CD4-positive, alpha-beta T cell (primary cell): Measurements from ENCODE around the gene FAM124B. TPM values are rescaled to one million over a fixed set of nuclear protein-coding genes. Genes with fewer than 3 reads are reported as not detected.

ENCODE experiments used
- ATAC-seq: fragments of 200-7000 bp; cut with Tn5 transposase; one replicate; pipeline ENCODE4 v1.10.0; 2022; ENCODE audit warnings: mild to moderate bottlenecking; ENCODE audit not compliant: poor library complexity
- CTCF ChIA-PET: fragments of 350-600 bp; sonication (Branson Sonifier 250); formaldehyde crosslinking; loops from one replicate; lab custom pipeline; 2021; ENCODE audit warnings: antibody characterized with exemption, inconsistent platforms; lab: Charles Lee
- POLR2A ChIA-PET: fragments of 350-600 bp; sonication (Branson Sonifier 250); formaldehyde crosslinking; loops from one replicate; lab custom pipeline; 2021; ENCODE audit warnings: antibody characterized with exemption, inconsistent platforms; lab: Charles Lee
- DNase-seq, 14 experiments: peaks; one replicate each; pipeline ENCODE4 v3.0.0-alpha.2; 2013 to 2020; ENCODE audit warnings: mixed read lengths in 2 of 14
- H3K27ac ChIP-seq, 2 donors: one replicate each; pipeline versions ENCODE4 v1.5.1 to v1.7.0; 2013; ENCODE audit warnings: low read length in 2 of 2, low read depth in 1 of 2, mild to moderate bottlenecking in 1 of 2
- H3K27me3 ChIP-seq, 2 experiments: 1 replicate in 1 of 2; 2 replicates in 1 of 2; pipeline versions ENCODE4 v1.6.1 to v1.7.0; 2013; ENCODE audit warnings: low read length in 2 of 2, control low read depth in 1 of 2, mild to moderate bottlenecking in 1 of 2, moderate library complexity in 1 of 2; ENCODE audit not compliant: insufficient read depth in 2 of 2, control insufficient read depth in 1 of 2
- H3K36me3 ChIP-seq: one replicate; pipeline ENCODE4 v1.6.1; 2013; ENCODE audit warnings: low read length, control low read depth; ENCODE audit not compliant: insufficient read depth
- H3K4me1 ChIP-seq: one replicate; pipeline ENCODE4 v1.6.1; 2013; ENCODE audit warnings: low read length, control low read depth; ENCODE audit not compliant: insufficient read depth
- H3K4me3 ChIP-seq: one replicate; pipeline ENCODE4 v1.5.1; 2013; ENCODE audit warnings: mild to moderate bottlenecking, low read length, moderate library complexity
- H3K9me3 ChIP-seq, 2 experiments: 1 replicate in 1 of 2; 2 replicates in 1 of 2; pipeline versions ENCODE4 v1.6.1 to v1.7.0; 2013; ENCODE audit warnings: low read length in 2 of 2, mild to moderate bottlenecking in 2 of 2, control low read depth in 1 of 2, moderate library complexity in 1 of 2; ENCODE audit not compliant: control insufficient read depth in 1 of 2, insufficient read depth in 1 of 2
- H3K27ac Mint-ChIP-seq: one replicate; pipeline ENCODE4 v1.8.0; 2020; ENCODE audit warnings: mixed read lengths
- H3K27me3 Mint-ChIP-seq: one replicate; pipeline ENCODE4 v1.8.0; 2021; ENCODE audit warnings: mixed read lengths
- H3K36me3 Mint-ChIP-seq: one replicate; pipeline ENCODE4 v1.8.0; 2021; ENCODE audit warnings: low read depth, mixed read lengths
- H3K4me1 Mint-ChIP-seq: one replicate; pipeline ENCODE4 v1.8.0; 2021; ENCODE audit warnings: low read depth, mixed read lengths
- H3K4me3 Mint-ChIP-seq: one replicate; pipeline ENCODE4 v1.8.0; 2020; ENCODE audit warnings: mild to moderate bottlenecking, mixed read lengths
- H3K9me3 Mint-ChIP-seq: one replicate; pipeline ENCODE4 v1.8.0; 2020; ENCODE audit warnings: mixed read lengths
- intact Hi-C, 2 experiments: fragments of 100-400 bp; cut with DNase I in 1 of 2; cut with micrococcal nuclease in 1 of 2; formaldehyde crosslinking; loops; one replicate each; pipeline versions ENCODE4 v1.15.1 to v1.9.0; 2023 to 2025; cut with DNase I, micrococcal nuclease
- total RNA-seq, 174 experiments: library from RNA in 2 of 174; stranded (reverse) in 2 of 174; gene quantifications; one replicate each; pipeline ENCODE4 v1.2.3 and lab custom pipeline; 2021 to 2026
- TF ChIP-seq, protein P1 (sequence below): fragments of 200-600 bp; IDR thresholded peaks from one replicate; pipeline ENCODE4 v1.8.0; 2022; ENCODE audit warnings: antibody characterized with exemption, mild to moderate bottlenecking

Gene FAM124B
- total RNA-seq, 2 experiments from 2014 or later = 1.1 to 1.3 TPM

DNA sequence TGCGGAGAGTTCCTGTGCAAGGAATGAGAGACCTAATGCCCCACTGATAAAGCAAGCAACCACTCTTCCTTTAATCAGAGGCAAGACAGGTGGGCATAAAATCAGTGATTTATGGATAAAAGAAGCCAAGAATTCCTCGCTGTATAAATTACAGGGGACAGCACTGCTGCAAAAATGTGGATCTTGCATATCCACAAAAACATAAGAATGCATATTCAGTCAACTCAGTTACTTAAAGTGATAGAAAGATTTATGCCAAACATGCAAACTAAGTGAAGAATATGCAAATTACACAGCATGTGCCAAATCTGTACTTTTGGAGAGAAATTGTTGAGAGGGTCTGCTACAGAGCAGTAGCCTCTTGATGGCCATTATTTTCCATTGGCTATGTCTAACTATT is 67.2 kb downstream of the FAM124B start:
- H3K4me1 ChIP-seq = no peaks in the 10 kb centered on the region
- H3K9me3 Mint-ChIP-seq = no peaks in the 10 kb centered on the region
- H3K36me3 ChIP-seq = no peaks in the 10 kb centered on the region
- peaks cover 11% of the 10 kb centered on the region for H3K27me3 Mint-ChIP-seq
- no peaks in the 10 kb centered on the region for H3K36me3 Mint-ChIP-seq
- no peak overlapping the region for H3K4me3 ChIP-seq
- no peaks in the 10 kb centered on the region for H3K9me3 ChIP-seq
- TF ChIP-seq, protein P1, sequence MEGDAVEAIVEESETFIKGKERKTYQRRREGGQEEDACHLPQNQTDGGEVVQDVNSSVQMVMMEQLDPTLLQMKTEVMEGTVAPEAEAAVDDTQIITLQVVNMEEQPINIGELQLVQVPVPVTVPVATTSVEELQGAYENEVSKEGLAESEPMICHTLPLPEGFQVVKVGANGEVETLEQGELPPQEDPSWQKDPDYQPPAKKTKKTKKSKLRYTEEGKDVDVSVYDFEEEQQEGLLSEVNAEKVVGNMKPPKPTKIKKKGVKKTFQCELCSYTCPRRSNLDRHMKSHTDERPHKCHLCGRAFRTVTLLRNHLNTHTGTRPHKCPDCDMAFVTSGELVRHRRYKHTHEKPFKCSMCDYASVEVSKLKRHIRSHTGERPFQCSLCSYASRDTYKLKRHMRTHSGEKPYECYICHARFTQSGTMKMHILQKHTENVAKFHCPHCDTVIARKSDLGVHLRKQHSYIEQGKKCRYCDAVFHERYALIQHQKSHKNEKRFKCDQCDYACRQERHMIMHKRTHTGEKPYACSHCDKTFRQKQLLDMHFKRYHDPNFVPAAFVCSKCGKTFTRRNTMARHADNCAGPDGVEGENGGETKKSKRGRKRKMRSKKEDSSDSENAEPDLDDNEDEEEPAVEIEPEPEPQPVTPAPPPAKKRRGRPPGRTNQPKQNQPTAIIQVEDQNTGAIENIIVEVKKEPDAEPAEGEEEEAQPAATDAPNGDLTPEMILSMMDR = no peak
- ChIA-PET POLR2A (no interaction called here), CTCF (no interaction called here)
- no peak for ATAC-seq
- intact Hi-C loops = no loop called here
- no peak overlapping the region for H3K4me3 Mint-ChIP-seq
- H3K27ac ChIP-seq = no peak overlapping the region
- no peak overlapping the region for H3K27ac Mint-ChIP-seq
- H3K27me3 ChIP-seq = peaks cover 0 to 2% of the 10 kb centered on the region in 2 experiments
- no peak for DNase-seq
- H3K4me1 Mint-ChIP-seq = no peaks in the 10 kb centered on the region

DNA sequence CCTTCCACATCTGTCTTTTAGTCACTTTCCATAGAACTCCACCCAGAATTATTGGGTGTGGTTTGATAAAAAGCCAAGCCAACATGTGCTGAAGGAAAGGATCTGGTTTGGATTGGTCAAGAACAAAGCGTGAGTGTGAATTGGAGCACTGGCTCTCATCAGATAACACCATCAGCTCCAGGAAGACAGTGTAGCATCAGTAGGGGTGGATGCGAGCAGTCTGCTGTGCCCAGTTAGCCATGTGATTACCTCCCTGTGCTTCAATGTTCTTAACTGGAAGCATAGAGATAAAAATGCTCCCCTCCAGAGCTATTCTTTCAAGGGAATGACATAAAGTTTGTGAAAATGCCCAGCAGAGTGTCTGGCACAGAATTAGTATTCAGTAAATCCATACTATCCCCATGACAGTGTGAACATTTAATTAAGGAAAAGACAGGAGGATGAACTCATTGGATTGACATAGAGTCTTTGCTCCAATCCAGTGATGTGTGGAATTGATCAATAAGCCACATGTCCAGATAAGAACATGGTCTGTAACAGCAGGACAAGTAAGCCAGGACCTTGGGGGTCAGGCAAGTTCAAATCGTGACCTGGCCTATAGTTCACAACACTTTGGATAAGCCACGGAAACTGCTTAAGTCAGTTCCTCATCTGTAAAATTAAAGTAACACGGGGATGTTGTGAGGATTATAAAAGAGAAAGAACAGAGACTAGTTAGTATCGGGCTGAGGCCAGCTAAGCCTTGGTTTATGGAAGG is 68.0 kb downstream of the FAM124B start:
- POLR2A ChIA-PET = no interaction called here

DNA sequence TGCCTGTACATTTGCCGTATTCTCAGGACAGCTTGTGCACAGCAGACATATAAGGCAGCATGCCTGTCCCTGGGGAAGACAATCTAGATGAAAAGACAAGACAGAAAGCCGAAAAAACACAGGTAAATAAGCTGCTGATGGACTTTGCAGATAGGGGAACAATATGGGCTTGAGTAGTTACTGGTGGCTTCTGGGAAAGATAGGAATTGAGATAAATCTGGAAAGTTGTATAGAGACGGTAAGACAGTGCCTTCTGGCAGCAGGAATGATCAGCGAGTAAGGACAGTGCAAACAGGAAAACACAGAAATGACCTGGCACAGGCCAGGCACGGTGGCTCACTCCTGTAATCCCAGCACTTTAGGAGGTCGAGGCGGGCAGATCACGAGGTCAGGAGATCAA is 70.2 kb downstream of the FAM124B start:
- no peak overlapping the region for H3K4me3 Mint-ChIP-seq
- POLR2A ChIA-PET = no interaction called here
- Histone ChIP-seq H3K4me3 (no peak overlapping the region), H3K27me3 (peaks cover 4% of the 10 kb centered on the region in 2 experiments), H3K4me1 (no peaks in the 10 kb centered on the region), H3K9me3 (no peaks in the 10 kb centered on the region), H3K36me3 (no peaks in the 10 kb centered on the region), H3K27ac (no peak overlapping the region)
- intact Hi-C loops = no loop called here
- DNase-seq (no peak), ATAC-seq (no peak)
- H3K27ac Mint-ChIP-seq = no peak overlapping the region
- TF ChIP-seq, protein P1 = no peak
- H3K9me3 Mint-ChIP-seq = no peaks in the 10 kb centered on the region
- H3K36me3 Mint-ChIP-seq = no peaks in the 10 kb centered on the region
- no peaks in the 10 kb centered on the region for H3K4me1 Mint-ChIP-seq
- H3K27me3 Mint-ChIP-seq = peaks cover 12% of the 10 kb centered on the region
- CTCF ChIA-PET = no interaction called here

More for the DNA sequence above, 68.0 kb downstream of the FAM124B start:
- no peaks in the 10 kb centered on the region for H3K4me1 ChIP-seq
- no peak for ATAC-seq
- CTCF ChIA-PET = no interaction called here
- no peak overlapping the region for H3K27ac Mint-ChIP-seq
- H3K4me3 Mint-ChIP-seq = no peak overlapping the region
- DNase-seq = no peak
- H3K9me3 Mint-ChIP-seq = no peaks in the 10 kb centered on the region
- H3K36me3 Mint-ChIP-seq = no peaks in the 10 kb centered on the region
- H3K4me1 Mint-ChIP-seq = no peaks in the 10 kb centered on the region
- TF ChIP-seq, protein P1 = no peak
- H3K27ac ChIP-seq = no peak overlapping the region
- H3K4me3 ChIP-seq = no peak overlapping the region
- H3K36me3 ChIP-seq = no peaks in the 10 kb centered on the region
- peaks cover 11% of the 10 kb centered on the region for H3K27me3 Mint-ChIP-seq
- intact Hi-C loops = no loop called here
- peaks cover 0 to 2% of the 10 kb centered on the region in 2 experiments for H3K27me3 ChIP-seq
- no peaks in the 10 kb centered on the region for H3K9me3 ChIP-seq
